H1 (cell line): ENCODE measurements around the gene CAPN15. TPM values are rescaled to one million over a fixed set of nuclear protein-coding genes. Genes with fewer than 3 reads are reported as not detected.

Experiments used
- CBX5 ChIP-seq: fragments of 300-800, 300-1000 bp; sonication (generic); IDR thresholded peaks from 2 replicates; pipeline ENCODE4 v1.7.1; 2016; ENCODE audit warnings: antibody characterized with exemption, low read length, low read depth
- HDAC2 ChIP-seq, 2 experiments: fragments of 300-600 bp in 1 of 2; sonication (generic) in 1 of 2; IDR thresholded peaks; 2 replicates each; pipeline ENCODE4 v1.6.1; 2011 to 2012; ENCODE audit warnings: low read depth in 2 of 2, low read length in 2 of 2, mild to moderate bottlenecking in 2 of 2, moderate library complexity in 2 of 2, borderline replicate concordance in 1 of 2, inconsistent platforms in 1 of 2
- HDAC6 ChIP-seq: IDR thresholded peaks from one replicate; pipeline ENCODE4 v1.7.1; 2012; ENCODE audit warnings: low read depth, mild to moderate bottlenecking, inconsistent platforms, low read length, moderate library complexity
- MAX ChIP-seq: IDR thresholded peaks from 2 replicates; pipeline ENCODE4 v1.6.1; 2012; ENCODE audit warnings: inconsistent platforms
- NRF1 ChIP-seq: IDR thresholded peaks from 2 replicates; pipeline ENCODE4 v1.6.1; 2011; ENCODE audit warnings: mild to moderate bottlenecking, low read depth, low read length, improper control_type of control experiment
- SIN3A ChIP-seq, 2 experiments: IDR thresholded peaks in 1 of 2; conservative IDR thresholded peaks in 1 of 2; 2 replicates each; pipeline ENCODE4 v1.6.1; 2011 to 2012; ENCODE audit warnings: low read length in 2 of 2, improper control_type of control experiment in 1 of 2, low read depth in 1 of 2, mild to moderate bottlenecking in 1 of 2
- SP1 ChIP-seq: IDR thresholded peaks from 2 replicates; pipeline ENCODE4 v1.6.1; 2011; ENCODE audit warnings: low read depth, low read length
- polyA plus RNA-seq, 7 experiments: library from polyadenylated mRNA; depleted of rRNA in 3 of 7; stranded (reverse) in 5 of 7; unstranded in 2 of 7; fragments of >200 nt in 5 of 7; fragments of 200-250 nt in 2 of 7; gene quantifications; 1 replicate in 5 of 7; 2 replicates in 1 of 7; 4 replicates in 1 of 7; pipeline versions ENCODE4 v1.2.1 to v1.2.3, GENCODE V29; 2011 to 2013; ENCODE audit warnings: missing spikeins in 2 of 7, mixed read lengths in 2 of 7
- total RNA-seq: library from RNA; stranded (reverse); fragmentation: NEBNext Ultra II Directional; extraction: Animal tissue kit (Norgen Biotek cat#: 25700); gene quantifications from 2 replicates; pipeline ENCODE4 v1.2.1, GENCODE V29; 2021

The CAPN15 gene
- total and polyA plus RNA-seq, 2 of the 8 experiments (the other 6 are each of a cell fraction or from before 2014, with no cell fraction given): 38.9 to 76.9 TPM

- TF ChIP-seq HDAC2 (IDR thresholded peaks at IDR 0.05; ENCODE audit: borderline replicate concordance in 1 of 2, low read depth in 2 of 2, low read length in 2 of 2) (no peak), CBX5 (no peak), MAX (no peak), NRF1 (no peak), SIN3A (conservative IDR thresholded peaks at IDR 0.05 in 1 of 2, IDR thresholded peaks at IDR 0.05 in 1 of 2; ENCODE audit: low read depth in 1 of 2, low read length in 2 of 2) (no peak), SP1 (no peak), HDAC6 (no peak)
Observed at GRCh38 chr16:592518-593306, 65.2 kb downstream of the CAPN15 start (continued).
